ENCODE measurements around the gene ADAMTS17.

DNA sequence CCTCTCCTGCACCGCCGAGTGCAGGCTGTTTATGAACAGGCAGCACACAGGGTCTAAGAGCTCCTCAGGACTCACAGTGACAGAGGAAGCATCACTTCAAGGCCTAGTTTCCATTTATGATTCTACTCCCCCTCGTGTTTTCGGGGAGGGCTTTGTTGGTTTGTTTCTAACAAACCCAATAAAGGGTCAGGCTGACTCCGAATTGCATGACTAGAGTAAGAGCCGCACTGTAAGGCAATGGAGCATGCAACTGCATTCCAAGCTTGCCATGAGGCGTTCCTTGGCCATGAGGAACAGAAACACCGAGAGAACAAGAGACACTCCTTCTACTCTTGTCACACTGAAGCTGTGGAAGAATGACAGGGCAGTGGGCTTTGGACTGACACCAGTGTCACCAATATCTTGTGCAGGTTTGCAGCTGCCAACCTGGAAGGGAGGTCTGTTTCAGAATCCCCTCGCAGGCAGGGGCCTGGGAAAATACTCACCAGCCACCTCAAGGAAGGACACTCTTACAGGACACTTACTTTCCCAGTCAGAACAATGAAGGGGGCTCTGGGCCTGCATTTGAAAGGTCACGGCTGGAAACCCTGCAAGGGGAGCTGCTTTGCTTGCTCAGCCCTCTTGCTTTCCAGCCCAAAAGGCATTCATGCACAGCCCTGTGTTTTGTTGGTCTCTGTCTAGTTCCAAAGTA is 96.8 kb downstream of the ADAMTS17 start:
- TF ChIP-seq MAX (IDR thresholded peaks at IDR 0.05) (no peak), POLR2AphosphoS5 (IDR thresholded peaks at IDR 0.05; ENCODE audit: low read depth, low read length) (no peak), JUND (IDR thresholded peaks at IDR 0.05) (no peak)
- TF ChIP-seq, protein P1, sequence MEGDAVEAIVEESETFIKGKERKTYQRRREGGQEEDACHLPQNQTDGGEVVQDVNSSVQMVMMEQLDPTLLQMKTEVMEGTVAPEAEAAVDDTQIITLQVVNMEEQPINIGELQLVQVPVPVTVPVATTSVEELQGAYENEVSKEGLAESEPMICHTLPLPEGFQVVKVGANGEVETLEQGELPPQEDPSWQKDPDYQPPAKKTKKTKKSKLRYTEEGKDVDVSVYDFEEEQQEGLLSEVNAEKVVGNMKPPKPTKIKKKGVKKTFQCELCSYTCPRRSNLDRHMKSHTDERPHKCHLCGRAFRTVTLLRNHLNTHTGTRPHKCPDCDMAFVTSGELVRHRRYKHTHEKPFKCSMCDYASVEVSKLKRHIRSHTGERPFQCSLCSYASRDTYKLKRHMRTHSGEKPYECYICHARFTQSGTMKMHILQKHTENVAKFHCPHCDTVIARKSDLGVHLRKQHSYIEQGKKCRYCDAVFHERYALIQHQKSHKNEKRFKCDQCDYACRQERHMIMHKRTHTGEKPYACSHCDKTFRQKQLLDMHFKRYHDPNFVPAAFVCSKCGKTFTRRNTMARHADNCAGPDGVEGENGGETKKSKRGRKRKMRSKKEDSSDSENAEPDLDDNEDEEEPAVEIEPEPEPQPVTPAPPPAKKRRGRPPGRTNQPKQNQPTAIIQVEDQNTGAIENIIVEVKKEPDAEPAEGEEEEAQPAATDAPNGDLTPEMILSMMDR (IDR thresholded peaks at IDR 0.05 in 2 of 3, conservative IDR thresholded peaks at IDR 0.05 in 1 of 3; ENCODE audit: borderline replicate concordance in 1 of 3, insufficient read depth in 1 of 3, low read depth in 2 of 3, low read length in 2 of 3) = no peak

Measured in HCT116 (cell line).